AG09309 (cell line): ENCODE results near the gene RABGAP1L.
"Not testable (repeated sequence)": the region's sequence is repeated elsewhere in the genome, so short reads cannot be mapped to it uniquely, and the experiment has no call there.

Experiments used
- DNase-seq: peaks from one replicate; pipeline ENCODE4 v3.0.0-alpha.2; 2010; ENCODE audit warnings: low read depth
- H3K4me3 ChIP-seq: 2 replicates; pipeline ENCODE4 v1.5.1; 2011; ENCODE audit warnings: mild to moderate bottlenecking, low read depth, low read length, moderate library complexity; ENCODE audit not compliant: control insufficient read depth
- TF ChIP-seq, protein P1 (sequence below): IDR thresholded peaks from 2 replicates; pipeline ENCODE4 v1.5.1; 2011; ENCODE audit warnings: mild to moderate bottlenecking, low read depth, low read length, inconsistent platforms; ENCODE audit not compliant: insufficient read depth, control insufficient read depth; ENCODE audit errors: missing control alignments

RABGAP1L gene

DNA sequence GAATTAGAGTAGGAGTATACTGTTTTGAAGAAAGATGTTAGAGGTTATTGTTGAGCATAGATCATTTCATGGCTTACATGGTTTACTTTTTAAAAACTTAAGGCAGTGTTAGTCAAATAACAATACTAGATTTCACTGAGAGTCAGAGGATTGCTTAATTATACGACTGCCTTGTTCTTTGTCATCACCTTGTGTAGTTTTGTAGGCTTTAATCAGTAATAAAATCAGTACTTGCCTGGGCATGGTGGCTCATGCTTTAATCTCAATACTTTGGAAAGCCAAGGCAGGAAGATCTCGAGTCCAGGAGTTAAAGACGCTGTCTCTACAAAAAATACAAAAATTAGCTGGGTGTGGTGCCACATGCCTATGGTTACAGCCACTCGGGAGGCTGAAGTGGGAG lies 247.1 kb downstream of the RABGAP1L start:
- DNase-seq, result no peak
- TF ChIP-seq, protein P1, sequence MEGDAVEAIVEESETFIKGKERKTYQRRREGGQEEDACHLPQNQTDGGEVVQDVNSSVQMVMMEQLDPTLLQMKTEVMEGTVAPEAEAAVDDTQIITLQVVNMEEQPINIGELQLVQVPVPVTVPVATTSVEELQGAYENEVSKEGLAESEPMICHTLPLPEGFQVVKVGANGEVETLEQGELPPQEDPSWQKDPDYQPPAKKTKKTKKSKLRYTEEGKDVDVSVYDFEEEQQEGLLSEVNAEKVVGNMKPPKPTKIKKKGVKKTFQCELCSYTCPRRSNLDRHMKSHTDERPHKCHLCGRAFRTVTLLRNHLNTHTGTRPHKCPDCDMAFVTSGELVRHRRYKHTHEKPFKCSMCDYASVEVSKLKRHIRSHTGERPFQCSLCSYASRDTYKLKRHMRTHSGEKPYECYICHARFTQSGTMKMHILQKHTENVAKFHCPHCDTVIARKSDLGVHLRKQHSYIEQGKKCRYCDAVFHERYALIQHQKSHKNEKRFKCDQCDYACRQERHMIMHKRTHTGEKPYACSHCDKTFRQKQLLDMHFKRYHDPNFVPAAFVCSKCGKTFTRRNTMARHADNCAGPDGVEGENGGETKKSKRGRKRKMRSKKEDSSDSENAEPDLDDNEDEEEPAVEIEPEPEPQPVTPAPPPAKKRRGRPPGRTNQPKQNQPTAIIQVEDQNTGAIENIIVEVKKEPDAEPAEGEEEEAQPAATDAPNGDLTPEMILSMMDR, result no peak
- no peak overlapping the region for H3K4me3 ChIP-seq

DNA sequence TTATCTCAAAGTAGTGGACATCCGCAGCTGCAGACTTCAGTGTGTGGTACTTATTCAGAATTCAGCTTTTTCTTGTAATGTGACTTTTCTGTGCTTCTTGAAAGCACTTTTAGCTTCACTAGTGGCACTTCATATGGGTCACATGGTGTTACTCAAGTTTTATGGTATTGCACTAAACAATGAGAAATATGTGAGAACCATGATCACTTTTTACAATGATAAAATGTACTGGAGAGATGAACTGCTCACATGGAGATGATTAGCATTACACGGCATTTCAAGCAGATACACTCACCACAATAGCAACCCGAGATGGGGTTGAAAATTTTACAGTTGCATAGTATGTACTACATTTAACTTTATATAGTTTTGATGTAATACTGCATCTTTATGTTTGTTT lies 248.3 kb downstream of the RABGAP1L start:
- TF ChIP-seq, protein P1, result no peak
- peak; percentile 54 for DNase-seq
- no peak overlapping the region for H3K4me3 ChIP-seq

DNA sequence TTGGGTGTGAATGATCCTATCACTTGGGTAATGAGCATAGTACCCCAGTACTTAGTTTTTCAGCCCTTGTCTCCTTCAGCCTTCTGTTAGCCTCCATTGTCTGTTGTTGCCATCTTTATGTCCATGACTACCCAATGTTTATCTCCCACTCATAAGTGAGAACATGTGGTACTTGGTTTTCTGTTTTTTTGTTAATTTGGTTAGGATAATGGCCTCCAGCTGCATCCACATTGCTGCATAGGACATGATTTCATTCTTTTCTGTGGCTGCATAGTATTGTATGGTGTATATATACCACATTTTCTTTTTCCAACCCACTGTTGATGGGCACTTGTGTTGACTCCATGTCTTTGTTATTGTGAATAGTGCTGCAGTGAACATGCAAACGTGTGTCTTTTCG lies 248.8 kb downstream of the RABGAP1L start:
- TF ChIP-seq, protein P1, result no peak
- peak; percentile 4 for DNase-seq
- no peak overlapping the region for H3K4me3 ChIP-seq

DNA sequence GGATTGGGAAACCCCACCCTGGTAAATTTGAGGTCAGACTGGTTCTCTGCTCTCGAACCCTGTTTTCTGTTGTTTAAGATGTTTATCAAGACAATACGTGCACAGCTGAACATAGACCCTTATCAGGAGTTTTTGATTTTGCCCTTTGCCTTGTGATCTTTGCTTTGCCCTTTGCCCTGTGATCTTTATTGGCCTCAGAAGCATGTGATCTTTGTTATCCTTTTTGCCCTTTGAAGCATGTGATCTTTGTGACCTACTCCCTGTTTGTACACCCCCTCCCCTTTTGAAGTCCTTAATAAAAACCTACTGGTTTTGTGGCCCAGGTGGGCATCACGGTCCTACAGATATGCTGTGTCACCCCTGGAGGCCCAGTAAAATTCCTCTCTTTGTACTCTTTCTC lies 250.5 kb downstream of the RABGAP1L start:
- DNase-seq, H3K4me3 ChIP-seq: not testable (repeated sequence)

- DNase-seq, result no peak
- H3K4me3 ChIP-seq, result no peak overlapping the region
- TF ChIP-seq, protein P1, result peak; percentile 13
Measured at GRCh38 chr1:174413632-174414031, 254.3 kb downstream of the RABGAP1L start.

GRCh38 chr1:174414203-174414602 lies 254.9 kb downstream of the RABGAP1L start:
- no peak overlapping the region for H3K4me3 ChIP-seq
- no peak for DNase-seq
- TF ChIP-seq, protein P1, result no peak

- DNase-seq, result no peak
- TF ChIP-seq, protein P1, result no peak
- no peak overlapping the region for H3K4me3 ChIP-seq
Measured at GRCh38 chr1:174415506-174415905, 256.2 kb downstream of the RABGAP1L start.

DNA sequence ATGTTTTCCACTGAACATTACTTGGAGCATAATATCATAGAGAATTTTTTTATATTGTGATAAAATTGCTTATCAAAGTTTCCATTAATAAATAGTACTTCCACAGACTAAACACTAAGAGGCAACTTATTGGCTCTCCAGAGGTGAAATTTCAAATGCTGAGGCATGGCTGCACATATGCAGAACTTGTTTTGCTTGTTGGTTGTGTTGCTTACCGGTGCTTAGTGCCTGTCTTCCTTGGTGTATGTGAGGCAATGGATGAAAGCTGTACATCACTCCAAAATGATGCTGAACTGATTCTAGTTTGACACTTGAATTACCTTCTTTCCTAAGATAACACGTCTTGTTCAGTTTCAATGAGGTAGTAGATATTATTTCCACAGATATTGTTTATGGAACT lies 258.6 kb downstream of the RABGAP1L start:
- no peak overlapping the region for H3K4me3 ChIP-seq
- DNase-seq, result no peak
- TF ChIP-seq, protein P1, result no peak
